NCI-H1930 (cell line): ENCODE data around the gene VASP.

Experiments used
- DNase-seq, 2 experiments: peaks; one replicate each; lab custom pipeline; 2025; lab: John Stamatoyannopoulos, UW

The VASP gene

DNA sequence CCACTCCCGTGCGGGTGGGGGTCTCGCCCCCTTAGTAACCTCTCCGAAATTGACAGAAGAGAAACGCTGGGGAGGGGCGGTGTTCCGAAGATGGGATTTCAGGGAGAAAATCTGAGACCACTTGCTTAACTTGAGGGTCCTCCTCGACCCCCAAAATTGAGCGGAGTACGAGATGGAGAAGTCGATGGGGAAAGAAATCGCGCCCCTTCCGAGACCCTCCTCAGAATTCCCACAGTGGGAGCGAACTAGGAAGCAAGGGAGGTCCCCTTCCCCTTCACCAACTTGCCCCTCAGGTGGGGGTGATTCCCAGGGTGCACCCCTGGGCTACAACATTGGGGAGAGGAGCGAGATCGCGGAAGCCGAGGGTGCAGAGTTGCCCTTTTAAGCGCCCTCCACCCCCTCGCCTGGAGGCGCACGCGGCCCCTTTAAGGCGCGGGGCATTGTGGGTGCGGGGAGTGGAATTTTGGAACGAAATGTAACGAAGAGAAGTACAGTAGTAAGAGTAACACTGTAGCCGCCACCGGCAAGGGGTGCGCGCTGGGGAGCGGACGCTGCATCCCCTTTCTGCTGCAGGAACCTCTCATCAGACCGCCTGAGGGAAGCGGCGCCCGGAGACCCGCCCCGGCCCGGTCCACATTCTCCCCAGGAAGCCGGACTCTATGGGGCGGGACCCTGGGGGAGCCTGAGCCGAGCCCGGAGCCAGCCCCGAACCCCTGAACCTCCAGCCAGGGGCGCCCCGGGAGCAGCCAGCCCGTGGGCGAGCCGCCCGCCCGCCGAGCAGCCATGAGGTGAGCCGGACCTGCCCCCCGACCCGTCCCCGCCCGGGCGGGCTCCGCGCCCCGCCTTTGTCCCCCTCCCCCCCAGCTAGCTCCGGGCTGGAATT is at the start of gene VASP:
Gene VASP, plus strand, starts transcription at position 491 of the 883 bp plus-strand sequence. Its CDS starts 293 bp downstream, at position 784.
- peak; percentile 58 to 80 for DNase-seq

DNA sequence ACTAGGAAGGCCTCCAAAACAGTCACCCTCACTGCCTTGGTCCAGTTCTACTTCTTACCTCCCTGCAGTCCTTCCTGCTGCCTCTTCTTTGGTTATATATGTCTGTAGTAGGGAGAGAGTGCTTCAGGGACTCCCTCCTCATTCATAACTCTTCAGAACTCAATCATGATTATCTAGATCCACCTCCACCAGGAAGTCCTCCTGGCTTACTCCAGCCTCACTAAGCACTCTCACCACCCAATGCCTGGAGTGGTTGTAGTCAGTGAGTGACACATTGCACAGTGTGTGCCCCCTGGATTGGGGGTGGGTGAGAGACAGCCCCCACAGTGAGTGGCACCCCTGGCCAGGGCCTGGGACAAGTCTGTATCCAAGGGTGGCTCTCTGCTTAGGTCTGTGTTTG is 49.5 kb upstream of the VASP start:
- DNase-seq: no peak

DNA sequence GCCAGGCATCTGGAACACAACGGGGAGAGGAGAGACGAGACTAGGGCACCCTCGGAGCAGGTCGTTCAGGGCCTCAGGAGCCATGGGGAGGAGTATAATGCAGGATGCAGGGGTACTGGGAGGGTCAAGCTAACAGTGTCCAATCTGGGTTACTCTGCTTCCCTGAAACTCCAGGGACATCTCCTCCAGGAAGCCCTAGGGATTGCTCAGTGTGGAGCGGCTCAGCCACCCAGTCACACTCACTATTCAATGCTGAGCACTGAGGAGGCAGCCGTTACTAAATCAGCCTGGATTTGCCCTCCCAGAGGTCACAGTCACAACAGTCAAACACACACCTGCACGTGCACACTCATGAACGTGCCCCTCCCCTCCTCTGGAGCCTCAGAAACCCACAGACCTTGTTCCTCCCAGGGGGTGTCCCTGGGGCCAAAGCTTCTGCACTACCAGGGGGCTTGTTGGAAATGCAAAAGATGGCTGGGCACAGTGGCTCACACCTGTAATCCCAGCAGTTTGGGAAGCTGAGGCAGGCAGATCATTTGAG is 46.4 kb upstream of the VASP start:
- DNase-seq: no peak

GRCh38 chr19:45462174-45462573 is 45.1 kb upstream of the VASP start:
- DNase-seq: no peak

- DNase-seq: no peak
Measured at GRCh38 chr19:45463241-45463640, 44.0 kb upstream of the VASP start.

DNA sequence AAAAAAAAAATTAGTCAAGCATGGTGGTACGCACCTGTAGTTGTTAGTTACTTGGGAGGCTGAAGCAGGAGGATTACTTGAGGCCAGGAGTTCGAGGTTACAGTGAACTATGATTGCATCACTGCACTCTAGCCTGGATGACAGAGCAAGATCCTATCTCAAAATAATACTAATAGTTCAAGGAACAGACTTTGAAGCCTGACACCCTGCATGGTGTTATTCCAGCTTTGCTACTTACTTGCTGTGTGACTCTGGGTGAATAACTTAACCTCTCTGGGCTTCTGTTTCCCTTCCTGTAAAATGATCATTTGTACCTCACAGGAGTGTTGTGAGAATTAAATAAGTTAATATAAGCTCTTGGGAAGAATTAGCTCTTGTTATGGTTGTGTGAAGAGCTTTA is 43.0 kb upstream of the VASP start:
- no peak for DNase-seq

DNA sequence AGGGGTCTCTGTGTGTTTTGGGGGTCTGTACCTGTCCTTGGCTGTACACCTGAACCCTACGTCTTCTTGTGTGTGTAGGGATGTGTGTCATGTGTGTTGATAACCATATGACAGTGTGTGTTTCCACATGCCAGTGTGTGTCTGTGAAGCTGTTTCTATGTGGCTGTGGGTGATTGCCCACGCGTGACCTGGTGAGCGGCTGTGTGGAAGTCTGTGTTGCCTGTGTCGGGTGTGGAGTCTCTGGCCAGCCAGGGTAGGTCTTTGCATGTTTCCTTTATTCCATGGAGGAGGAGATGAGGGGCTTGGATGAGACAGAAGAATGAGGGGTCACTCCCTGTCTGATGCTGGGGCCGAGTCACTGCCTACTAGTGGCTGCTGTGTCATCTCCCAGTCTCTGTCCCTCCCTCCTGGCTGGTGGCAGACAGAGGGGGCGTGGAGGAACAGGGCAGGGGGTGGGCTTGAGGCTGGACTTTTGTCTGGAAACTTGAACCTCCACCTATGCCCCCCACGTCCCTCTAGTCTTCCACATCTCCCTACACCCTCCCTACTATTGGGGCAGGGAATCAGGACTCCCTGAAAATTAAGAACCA is 42.3 kb upstream of the VASP start:
- no peak for DNase-seq

- no peak for DNase-seq
Measured at GRCh38 chr19:45467115-45467455, 40.2 kb upstream of the VASP start.

- DNase-seq: peak; percentile 93 to 97
Measured at GRCh38 chr19:45467456-45468158, 39.7 kb upstream of the VASP start, which contains the start of gene FOSB. FOSB (plus strand) TSS chr19:45467996; CDS start chr19:45468587, 591 bp downstream.

DNA sequence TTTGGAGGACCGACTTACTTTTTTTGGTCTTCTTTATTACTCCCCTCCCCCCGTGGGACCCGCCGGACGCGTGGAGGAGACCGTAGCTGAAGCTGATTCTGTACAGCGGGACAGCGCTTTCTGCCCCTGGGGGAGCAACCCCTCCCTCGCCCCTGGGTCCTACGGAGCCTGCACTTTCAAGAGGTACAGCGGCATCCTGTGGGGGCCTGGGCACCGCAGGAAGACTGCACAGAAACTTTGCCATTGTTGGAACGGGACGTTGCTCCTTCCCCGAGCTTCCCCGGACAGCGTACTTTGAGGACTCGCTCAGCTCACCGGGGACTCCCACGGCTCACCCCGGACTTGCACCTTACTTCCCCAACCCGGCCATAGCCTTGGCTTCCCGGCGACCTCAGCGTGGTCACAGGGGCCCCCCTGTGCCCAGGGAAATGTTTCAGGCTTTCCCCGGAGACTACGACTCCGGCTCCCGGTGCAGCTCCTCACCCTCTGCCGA is 39.1 kb upstream of the VASP start:
- DNase-seq: no peak

DNA sequence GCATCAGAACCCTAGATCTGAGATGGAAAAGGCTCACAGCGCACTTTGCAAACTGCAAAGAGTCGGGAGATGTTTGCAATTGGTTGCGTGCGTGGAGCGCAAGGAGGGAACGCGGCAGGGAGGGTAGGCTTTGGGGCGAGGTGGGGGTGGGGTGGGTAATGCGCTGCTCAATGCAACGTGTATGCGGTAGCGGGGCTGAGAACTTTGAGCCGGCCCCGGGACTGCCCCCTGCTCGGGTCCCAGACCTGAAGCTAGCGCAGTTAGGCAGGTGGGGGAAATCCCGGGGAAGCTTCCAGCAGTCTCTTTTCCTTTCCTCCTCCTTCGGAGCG is 38.5 kb upstream of the VASP start:
- no peak for DNase-seq

- DNase-seq: peak; percentile 92 to 95
Measured at GRCh38 chr19:45469132-45469944, 37.9 kb upstream of the VASP start.

- DNase-seq: no peak
Measured at GRCh38 chr19:45469945-45470761, 37.1 kb upstream of the VASP start.

DNA sequence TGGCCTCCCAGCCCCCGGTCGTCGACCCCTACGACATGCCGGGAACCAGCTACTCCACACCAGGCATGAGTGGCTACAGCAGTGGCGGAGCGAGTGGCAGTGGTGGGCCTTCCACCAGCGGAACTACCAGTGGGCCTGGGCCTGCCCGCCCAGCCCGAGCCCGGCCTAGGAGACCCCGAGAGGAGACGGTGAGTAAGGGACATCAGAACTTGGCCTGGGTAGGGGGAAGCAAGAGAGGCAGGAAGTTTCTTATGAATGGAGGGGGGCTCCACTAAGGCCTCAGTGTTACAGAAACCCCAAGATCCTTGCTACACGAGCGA is 36.6 kb upstream of the VASP start:
- no peak for DNase-seq

DNA sequence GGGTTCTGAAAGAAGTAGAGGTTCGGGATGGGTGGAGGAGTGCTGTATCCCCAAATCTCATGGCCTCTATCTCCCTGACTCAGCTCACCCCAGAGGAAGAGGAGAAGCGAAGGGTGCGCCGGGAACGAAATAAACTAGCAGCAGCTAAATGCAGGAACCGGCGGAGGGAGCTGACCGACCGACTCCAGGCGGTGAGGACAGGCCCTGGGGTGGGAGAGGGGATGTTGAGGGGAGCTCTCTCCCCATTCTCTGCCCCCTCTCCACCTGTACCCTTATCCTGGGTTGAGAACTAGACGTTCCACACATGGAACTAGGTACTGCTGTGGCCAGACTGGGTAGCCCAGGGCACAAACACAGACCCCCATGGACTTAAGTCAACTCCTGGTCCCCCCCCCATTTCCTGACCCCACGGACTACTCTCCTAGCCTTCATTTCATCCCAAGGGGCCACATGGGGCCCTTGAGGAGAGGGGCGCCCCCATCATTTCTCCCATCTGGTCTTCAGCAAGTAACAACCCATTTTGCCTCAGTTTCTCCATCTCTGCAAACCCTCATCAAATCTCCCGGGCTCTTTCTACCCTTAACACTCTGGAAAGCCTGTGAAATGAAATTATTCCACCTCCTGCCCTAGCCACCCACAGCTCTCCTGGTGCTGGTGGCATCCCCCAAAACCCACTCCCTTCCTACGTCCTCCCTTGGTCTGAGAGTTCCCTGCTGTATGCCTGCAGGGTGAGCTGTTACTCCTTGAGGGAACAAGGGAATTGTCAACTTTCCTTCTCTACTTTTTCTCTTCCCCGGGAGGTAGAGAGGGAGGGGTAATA is 36.0 kb upstream of the VASP start:
- no peak for DNase-seq

- no peak for DNase-seq
Measured at GRCh38 chr19:45471931-45472562, 35.2 kb upstream of the VASP start.

- DNase-seq: no peak
Measured at GRCh38 chr19:45472563-45473366, 34.5 kb upstream of the VASP start.

DNA sequence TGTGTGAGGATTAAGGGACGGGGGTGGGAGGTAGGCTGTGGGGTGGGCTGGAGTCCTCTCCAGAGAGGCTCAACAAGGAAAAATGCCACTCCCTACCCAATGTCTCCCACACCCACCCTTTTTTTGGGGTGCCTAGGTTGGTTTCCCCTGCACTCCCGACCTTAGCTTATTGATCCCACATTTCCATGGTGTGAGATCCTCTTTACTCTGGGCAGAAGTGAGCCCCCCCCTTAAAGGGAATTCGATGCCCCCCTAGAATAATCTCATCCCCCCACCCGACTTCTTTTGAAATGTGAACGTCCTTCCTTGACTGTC is 34.0 kb upstream of the VASP start:
- DNase-seq: no peak
